Left colon (tissue), 2 donors: ENCODE measurements around the gene OCRL. TPM values are rescaled to one million over a fixed set of nuclear protein-coding genes. Genes with fewer than 3 reads are reported as not detected.

ENCODE experiments used
- total RNA-seq, 2 donors: library from RNA; stranded (reverse); fragmentation: NEBNext Ultra II Directional; extraction: Animal tissue kit (Norgen Biotek cat#: 25700); gene quantifications; one replicate each; pipeline ENCODE4 v1.2.1, GENCODE V29; 2021
- donor health status: DM: no; HTN: no; CAD: no.
- donor health status: DM: yes; HTN: yes; CAD: no.

Gene OCRL
- total RNA-seq, 2 donors from 2014 or later = 27.8 to 31.3 TPM

Other genes with a start within 250 kb of the OCRL start
- 1 to 10 TPM; 2.8 to 7.0 TPM for gene SMARCA1, start 16.8 kb upstream of the OCRL start, total RNA-seq
- under 1 TPM; 0.22 to 0.40 TPM for gene APLN, start 114.7 kb downstream of the OCRL start, total RNA-seq
- 10 to 100 TPM; 11.9 to 22.6 TPM for gene XPNPEP2, start 198.7 kb downstream of the OCRL start, total RNA-seq
- 1 to 10 TPM; 1.3 to 7.5 TPM for gene SASH3, start 239.7 kb downstream of the OCRL start, total RNA-seq